ENCODE data around the gene NAA60. TPM values are rescaled to one million over a fixed set of nuclear protein-coding genes. Genes with fewer than 3 reads are reported as not detected.
A peak's percentile ranks its signal among the peaks of the same experiment; 100 is the strongest.

The NAA60 gene
- polyA plus RNA-seq, 1 donor (not counting 4 experiments of a cell fraction or from before 2014, with no cell fraction given): 30.3 TPM

- Histone ChIP-seq H3K9me1 (ENCODE audit: control insufficient read depth, extremely low read depth, insufficient read depth, low read length) (no peaks in the 10 kb centered on the region), H3K27ac (ENCODE audit: control insufficient read depth, insufficient read depth, low read length) (peak within 1 kb of the TSS; percentile 71), H3K4me3 (ENCODE audit: control insufficient read depth in 2 of 3, extremely low read depth in 1 of 3, insufficient read depth in 2 of 3, low read depth in 1 of 3, low read length in 3 of 3) (peak within 1 kb of the TSS; percentile 91 to 98 (median 94)), H3K4me2 (ENCODE audit: control insufficient read depth, extremely low read depth, insufficient read depth, low read depth, low read length) (peak within 1 kb of the TSS; percentile 99), H4K20me1 (ENCODE audit: control insufficient read depth, extremely low read depth, insufficient read depth, low read length) (no peaks in the 10 kb centered on the region), H3K4me1 (ENCODE audit: control insufficient read depth, extremely low read depth, insufficient read depth, low read length) (peaks cover 7% of the 10 kb centered on the region), H3K36me3 (ENCODE audit: control insufficient read depth in 2 of 2, extremely low read depth in 1 of 2, insufficient read depth in 2 of 2, low read length in 2 of 2) (peaks cover 19 to 23% of the 10 kb centered on the region in 2 experiments), H3K79me2 (ENCODE audit: control insufficient read depth, insufficient read depth, low read length) (peaks cover 53% of the 10 kb centered on the region), H3K9me3 (ENCODE audit: control insufficient read depth, low read depth, low read length) (peaks cover 4% of the 10 kb centered on the region), H3K27me3 (ENCODE audit: control insufficient read depth, extremely low read depth, insufficient read depth, low read length) (no peaks in the 10 kb centered on the region), H3K9ac (ENCODE audit: control insufficient read depth, extremely low read depth, insufficient read depth, low read length) (peak within 1 kb of the TSS; percentile 89), H2AFZ (ENCODE audit: control insufficient read depth, low read length) (peak within 1 kb of the TSS; percentile 91)
- DNase-seq (ENCODE audit: low read depth, low spot score): peak; percentile 96
- TF ChIP-seq EZH2 (IDR thresholded peaks at IDR 0.05; ENCODE audit: low read length): no peak
- TF ChIP-seq CTCF (optimal IDR thresholded peaks at IDR 0.05 in 1 of 3, IDR thresholded peaks at IDR 0.05 in 1 of 3, conservative IDR thresholded peaks at IDR 0.05 in 1 of 3; ENCODE audit: extremely low read depth in 1 of 3, insufficient read depth in 2 of 3, low read length in 3 of 3): peak in 1 of 3 experiments; percentile 4
- dilution Hi-C loops (cut with MboI; ENCODE audit: extremely low pct_ligation_motif_present, low sequenced_read_pairs): no loop called here
- peak; percentile 29 for FAIRE-seq
These were observed 42.4 kb upstream of the NAA60 start, which contains the start of the genes ZNF174 and ZSCAN32 for GRCh38 chr16:3400779-3401688. TSS of gene ZNF174 (plus strand) at chr16:3401215. CDS start at chr16:3402005, 790 bp downstream. TSS of gene ZSCAN32 (minus strand) at chr16:3401004. CDS start at chr16:3397557, 3,447 bp downstream.

GRCh38 chr16:3401719-3402397, 41.6 kb upstream of the NAA60 start:
- no peak for FAIRE-seq

More at GRCh38 chr16:3401719-3402397, 41.6 kb upstream of the NAA60 start:
- Histone ChIP-seq H3K9ac (ENCODE audit: control insufficient read depth, extremely low read depth, insufficient read depth, low read length) (peak overlapping the region; percentile 89), H2AFZ (ENCODE audit: control insufficient read depth, low read length) (peak overlapping the region; percentile 91), H3K79me2 (ENCODE audit: control insufficient read depth, insufficient read depth, low read length) (peaks cover 46% of the 10 kb centered on the region), H3K9me1 (ENCODE audit: control insufficient read depth, extremely low read depth, insufficient read depth, low read length) (no peaks in the 10 kb centered on the region), H3K27ac (ENCODE audit: control insufficient read depth, insufficient read depth, low read length) (peak overlapping the region; percentile 59), H3K4me2 (ENCODE audit: control insufficient read depth, extremely low read depth, insufficient read depth, low read depth, low read length) (peak overlapping the region; percentile 99), H3K9me3 (ENCODE audit: control insufficient read depth, low read depth, low read length) (peaks cover 5% of the 10 kb centered on the region), H3K27me3 (ENCODE audit: control insufficient read depth, extremely low read depth, insufficient read depth, low read length) (no peaks in the 10 kb centered on the region), H3K36me3 (ENCODE audit: control insufficient read depth in 2 of 2, extremely low read depth in 1 of 2, insufficient read depth in 2 of 2, low read length in 2 of 2) (peaks cover 15 to 18% of the 10 kb centered on the region in 2 experiments), H4K20me1 (ENCODE audit: control insufficient read depth, extremely low read depth, insufficient read depth, low read length) (no peaks in the 10 kb centered on the region), H3K4me1 (ENCODE audit: control insufficient read depth, extremely low read depth, insufficient read depth, low read length) (peaks cover 7% of the 10 kb centered on the region), H3K4me3 (ENCODE audit: control insufficient read depth in 2 of 3, extremely low read depth in 1 of 3, insufficient read depth in 2 of 3, low read depth in 1 of 3, low read length in 3 of 3) (peak overlapping the region; percentile 89 to 98 (median 91))
- dilution Hi-C loops (cut with MboI; ENCODE audit: extremely low pct_ligation_motif_present, low sequenced_read_pairs): no loop called here
- TF ChIP-seq EZH2 (IDR thresholded peaks at IDR 0.05; ENCODE audit: low read length): no peak
- no peak for DNase-seq (ENCODE audit: low read depth, low spot score)
